ENCODE data around the gene CHST13.

- no peak for TF ChIP-seq POLR2A (IDR thresholded peaks at IDR 0.05)
- no peak for TF ChIP-seq POLR2AphosphoS5 (IDR thresholded peaks at IDR 0.05)
- no peak for TF ChIP-seq CTCF (IDR thresholded peaks at IDR 0.05)
Observed at GRCh38 chr3:126516152-126516935, 7.6 kb upstream of the CHST13 start.

Data from sigmoid colon (tissue), 4 donors.